GM12801 (cell line): ENCODE measurements around the gene TEAD1.

Experiments used
- TF ChIP-seq, protein P1 (sequence below): IDR thresholded peaks from one replicate; pipeline ENCODE4 v1.5.1; 2011; ENCODE audit warnings: control low read depth; ENCODE audit not compliant: insufficient read length; ENCODE audit errors: extremely low read depth

Gene TEAD1

GRCh38 chr11:12673924-12674570, at the start of gene TEAD1:
Gene TEAD1 (plus strand): TSS chr11:12674421.
- TF ChIP-seq, protein P1, sequence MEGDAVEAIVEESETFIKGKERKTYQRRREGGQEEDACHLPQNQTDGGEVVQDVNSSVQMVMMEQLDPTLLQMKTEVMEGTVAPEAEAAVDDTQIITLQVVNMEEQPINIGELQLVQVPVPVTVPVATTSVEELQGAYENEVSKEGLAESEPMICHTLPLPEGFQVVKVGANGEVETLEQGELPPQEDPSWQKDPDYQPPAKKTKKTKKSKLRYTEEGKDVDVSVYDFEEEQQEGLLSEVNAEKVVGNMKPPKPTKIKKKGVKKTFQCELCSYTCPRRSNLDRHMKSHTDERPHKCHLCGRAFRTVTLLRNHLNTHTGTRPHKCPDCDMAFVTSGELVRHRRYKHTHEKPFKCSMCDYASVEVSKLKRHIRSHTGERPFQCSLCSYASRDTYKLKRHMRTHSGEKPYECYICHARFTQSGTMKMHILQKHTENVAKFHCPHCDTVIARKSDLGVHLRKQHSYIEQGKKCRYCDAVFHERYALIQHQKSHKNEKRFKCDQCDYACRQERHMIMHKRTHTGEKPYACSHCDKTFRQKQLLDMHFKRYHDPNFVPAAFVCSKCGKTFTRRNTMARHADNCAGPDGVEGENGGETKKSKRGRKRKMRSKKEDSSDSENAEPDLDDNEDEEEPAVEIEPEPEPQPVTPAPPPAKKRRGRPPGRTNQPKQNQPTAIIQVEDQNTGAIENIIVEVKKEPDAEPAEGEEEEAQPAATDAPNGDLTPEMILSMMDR, result no peak

DNA sequence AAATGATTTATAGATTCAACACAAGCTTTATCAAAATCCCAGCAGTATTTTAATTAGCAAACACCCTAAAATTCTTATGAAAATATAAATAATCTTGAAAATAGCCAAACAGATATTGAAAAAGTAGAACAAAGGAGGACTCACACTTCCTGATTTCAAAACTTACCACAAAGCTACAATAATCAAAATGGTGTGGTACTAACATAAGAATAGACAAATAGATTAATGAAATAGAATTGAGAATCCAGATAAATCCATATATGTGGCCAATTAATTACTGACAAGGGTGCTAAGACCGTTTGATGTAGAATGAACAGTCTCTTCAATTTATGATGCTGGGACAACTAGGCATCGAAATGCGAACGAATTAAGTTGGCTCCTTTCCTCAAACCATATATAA, 49.6 kb upstream of the TEAD1 start:
- TF ChIP-seq, protein P1, result no peak

DNA sequence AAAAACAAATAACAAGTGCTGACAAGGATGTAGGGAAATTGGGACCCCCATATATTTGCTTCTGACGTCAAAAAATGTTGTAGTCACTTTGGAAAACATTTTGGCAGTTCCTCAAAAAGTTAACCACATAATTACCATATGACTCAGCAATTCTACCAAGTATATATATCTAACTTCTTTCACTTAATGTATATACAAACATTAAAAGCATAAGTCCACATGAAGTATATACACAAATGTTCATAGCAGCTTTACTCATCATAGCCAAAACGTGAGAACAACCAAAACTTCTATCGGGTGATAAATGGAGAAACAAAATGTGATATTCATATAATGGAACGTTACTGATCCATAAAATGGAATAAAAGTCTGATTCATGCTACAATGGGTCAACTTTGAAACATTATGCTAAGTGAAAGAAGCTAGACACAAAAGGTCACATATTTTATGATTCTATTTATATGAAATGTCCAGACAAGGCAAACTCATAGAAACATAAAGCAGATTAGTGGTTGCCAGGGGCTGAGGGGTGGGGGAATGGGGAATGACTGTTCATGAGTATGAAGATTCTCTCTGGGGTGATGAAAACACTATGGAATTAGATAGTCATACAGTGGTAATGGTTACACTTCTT, 48.7 kb upstream of the TEAD1 start:
- TF ChIP-seq, protein P1, result no peak

- TF ChIP-seq, protein P1, result no peak
Measured at GRCh38 chr11:12626616-12627015, 47.6 kb upstream of the TEAD1 start.

DNA sequence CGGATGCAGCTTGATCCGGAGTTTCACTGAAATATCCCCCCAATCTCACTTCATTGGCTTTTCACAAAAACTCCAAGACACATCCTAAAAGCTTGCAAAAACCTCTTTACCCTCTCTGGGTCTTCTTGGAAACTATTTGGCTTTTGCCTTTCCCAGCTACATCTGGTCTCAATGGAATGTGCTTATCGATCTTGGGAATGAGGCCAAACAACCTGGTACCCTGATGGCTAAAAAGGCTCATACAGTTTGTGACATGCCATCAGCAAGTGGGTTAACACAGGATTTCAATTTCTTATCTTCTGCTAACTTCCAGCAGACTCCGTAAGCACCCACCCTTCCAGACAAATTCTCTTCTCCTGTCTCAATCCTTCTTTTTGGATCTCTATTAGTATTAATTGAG, 45.9 kb upstream of the TEAD1 start:
- TF ChIP-seq, protein P1, result no peak

GRCh38 chr11:12629601-12630313, 44.5 kb upstream of the TEAD1 start:
- TF ChIP-seq, protein P1, result no peak

GRCh38 chr11:12631651-12632050, 42.6 kb upstream of the TEAD1 start:
- TF ChIP-seq, protein P1, result no peak
